Stimulated activated naive CD8-positive, alpha-beta T cell treated with anti-CD3 and anti-CD28 coated beads, Interleukin-15, Interleukin-2, amounts not matched to agents 100 U/mL and 50 U/mL, for 24 hours (primary cell): ENCODE results near the gene MAP1S.
A peak's percentile ranks its signal among the peaks of the same experiment; 100 is the strongest.
"Not testable (repeated sequence)": the region's sequence is repeated elsewhere in the genome, so short reads cannot be mapped to it uniquely, and the experiment has no call there.

ENCODE experiments used
- ATAC-seq: fragments of 150-1000 bp; cut with Tn5 transposase; one replicate; pipeline ENCODE4 v1.10.0; 2021
- DNase-seq: peaks from one replicate; pipeline ENCODE4 v3.0.0; 2021

MAP1S gene

GRCh38 chr19:17762505-17763229, 43.4 kb downstream of the MAP1S start:
- no peak for DNase-seq
- ATAC-seq: no peak

- ATAC-seq (no peak), DNase-seq (no peak)
These were observed 45.1 kb downstream of the MAP1S start for GRCh38 chr19:17764348-17764747.

GRCh38 chr19:17765069-17765618, 45.9 kb downstream of the MAP1S start:
- DNase-seq (no peak), ATAC-seq (no peak)

- ATAC-seq (peak; percentile 32), DNase-seq (peak; percentile 62)
These were observed 47.4 kb downstream of the MAP1S start for GRCh38 chr19:17766543-17767131.

GRCh38 chr19:17767559-17767958, 48.3 kb downstream of the MAP1S start:
- DNase-seq: no peak
- no peak for ATAC-seq

- ATAC-seq: no peak
These were observed 51.3 kb downstream of the MAP1S start for GRCh38 chr19:17770613-17771012.

GRCh38 chr19:17772172-17772571, 52.9 kb downstream of the MAP1S start:
- DNase-seq: no peak
- no peak for ATAC-seq

More at GRCh38 chr19:17770613-17771012, 51.3 kb downstream of the MAP1S start:
- DNase-seq: no peak

GRCh38 chr19:17775245-17775927, 56.1 kb downstream of the MAP1S start:
- ATAC-seq: no peak
- DNase-seq: peak; percentile 59

- ATAC-seq (peak; percentile 59), DNase-seq (peak; percentile 44)
These were observed 56.9 kb downstream of the MAP1S start for GRCh38 chr19:17775991-17776803.

- ATAC-seq, DNase-seq: not testable (repeated sequence)
These were observed 58.6 kb downstream of the MAP1S start for GRCh38 chr19:17777840-17778239.

- peak; percentile 73 for DNase-seq
- ATAC-seq: peak; percentile 41
These were observed 59.1 kb downstream of the MAP1S start for GRCh38 chr19:17778251-17778967.

GRCh38 chr19:17778968-17779929, 60.0 kb downstream of the MAP1S start:
- DNase-seq: no peak
- ATAC-seq: no peak

- DNase-seq (no peak), ATAC-seq (no peak)
These were observed 61.5 kb downstream of the MAP1S start for GRCh38 chr19:17780781-17781180.

GRCh38 chr19:17783721-17784120, 64.4 kb downstream of the MAP1S start:
- not testable (repeated sequence) for DNase-seq, ATAC-seq
